Measurements from ENCODE around the gene MLIP. TPM values are rescaled to one million over a fixed set of nuclear protein-coding genes. Genes with fewer than 3 reads are reported as not detected.

Gene MLIP
- total RNA-seq, 1 experiment from 2014 or later = not detected

DNA sequence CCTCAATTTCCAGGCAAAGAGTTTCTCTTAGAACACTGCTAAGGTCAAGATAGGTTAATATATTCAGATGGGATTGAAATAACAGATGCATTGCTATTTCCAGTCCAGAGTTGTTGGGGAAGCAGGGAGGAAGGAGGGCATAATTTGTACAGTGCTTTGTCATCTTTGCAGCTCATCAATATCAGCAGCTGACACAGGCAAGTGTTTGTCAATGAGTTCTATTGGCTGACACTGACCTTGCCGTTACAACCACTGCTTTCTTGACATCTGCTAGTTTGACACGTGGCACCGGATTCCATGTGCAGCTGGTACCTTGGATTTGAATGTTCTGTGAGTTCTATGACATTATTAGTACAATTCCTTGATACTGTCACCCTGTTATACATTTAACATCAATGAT, 28.0 kb upstream of the MLIP start:
- CTCF ChIA-PET = no interaction called here
- H3K27ac Mint-ChIP-seq (ENCODE audit: low read depth, unreplicated experiment) = no peak overlapping the region
- no peak for DNase-seq (ENCODE audit: unreplicated experiment)
- H3K27me3 Mint-ChIP-seq (ENCODE audit: insufficient read depth, unreplicated experiment) = no peaks in the 10 kb centered on the region
- no peak overlapping the region for H3K4me3 Mint-ChIP-seq (ENCODE audit: unreplicated experiment)
- TF ChIP-seq, protein P1, sequence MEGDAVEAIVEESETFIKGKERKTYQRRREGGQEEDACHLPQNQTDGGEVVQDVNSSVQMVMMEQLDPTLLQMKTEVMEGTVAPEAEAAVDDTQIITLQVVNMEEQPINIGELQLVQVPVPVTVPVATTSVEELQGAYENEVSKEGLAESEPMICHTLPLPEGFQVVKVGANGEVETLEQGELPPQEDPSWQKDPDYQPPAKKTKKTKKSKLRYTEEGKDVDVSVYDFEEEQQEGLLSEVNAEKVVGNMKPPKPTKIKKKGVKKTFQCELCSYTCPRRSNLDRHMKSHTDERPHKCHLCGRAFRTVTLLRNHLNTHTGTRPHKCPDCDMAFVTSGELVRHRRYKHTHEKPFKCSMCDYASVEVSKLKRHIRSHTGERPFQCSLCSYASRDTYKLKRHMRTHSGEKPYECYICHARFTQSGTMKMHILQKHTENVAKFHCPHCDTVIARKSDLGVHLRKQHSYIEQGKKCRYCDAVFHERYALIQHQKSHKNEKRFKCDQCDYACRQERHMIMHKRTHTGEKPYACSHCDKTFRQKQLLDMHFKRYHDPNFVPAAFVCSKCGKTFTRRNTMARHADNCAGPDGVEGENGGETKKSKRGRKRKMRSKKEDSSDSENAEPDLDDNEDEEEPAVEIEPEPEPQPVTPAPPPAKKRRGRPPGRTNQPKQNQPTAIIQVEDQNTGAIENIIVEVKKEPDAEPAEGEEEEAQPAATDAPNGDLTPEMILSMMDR (IDR thresholded peaks at IDR 0.05; ENCODE audit: unreplicated experiment) = no peak
- BruUV-seq (replicated peaks) = no TSS peak
- intact Hi-C loops (cut with micrococcal nuclease) = no loop called here
- H3K36me3 Mint-ChIP-seq (ENCODE audit: insufficient read depth, unreplicated experiment) = no peaks in the 10 kb centered on the region
- POLR2A ChIA-PET = interaction anchor here (0.5 to 2.0 kb wide), 4 partner anchors 15 to 1675 kb away, joined by 3 to 6 read pairs (median 3); no protein-coding TSS in a partner anchor
- H3K4me1 Mint-ChIP-seq (ENCODE audit: insufficient read depth, unreplicated experiment) = peaks cover 15% of the 10 kb centered on the region
- no peaks in the 10 kb centered on the region for H3K9me3 Mint-ChIP-seq (ENCODE audit: unreplicated experiment)

DNA sequence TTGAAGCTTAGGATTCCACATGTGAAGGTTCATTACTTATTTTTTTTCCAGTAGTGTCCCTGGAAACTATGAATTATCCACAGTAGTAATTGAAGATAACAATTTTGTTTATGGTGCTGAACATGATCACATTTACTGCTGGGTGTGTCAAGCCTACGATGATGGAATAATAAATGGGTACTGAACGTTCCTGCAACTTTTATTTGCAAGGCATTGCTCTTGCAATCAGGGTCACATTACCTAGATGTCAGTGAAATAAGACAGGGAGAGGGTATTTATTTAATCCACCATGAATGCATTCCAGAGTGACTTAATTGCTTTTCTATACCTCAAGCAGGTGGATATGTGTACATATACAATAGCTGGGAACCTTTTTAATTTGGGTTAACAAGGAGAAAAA, 27.0 kb upstream of the MLIP start:
- no TSS peak for BruUV-seq (replicated peaks)
- CTCF ChIA-PET = interaction anchor here (0.6 kb wide), 2 partner anchors 159 to 674 kb away, joined by 3 read pairs; no protein-coding TSS in a partner anchor
- POLR2A ChIA-PET = interaction anchor here (0.6 to 2.0 kb wide), 4 partner anchors 12 to 30 kb away, joined by 3 to 6 read pairs (median 4); no protein-coding TSS in a partner anchor
- H3K36me3 Mint-ChIP-seq (ENCODE audit: insufficient read depth, unreplicated experiment) = no peaks in the 10 kb centered on the region
- TF ChIP-seq, protein P1 (IDR thresholded peaks at IDR 0.05; ENCODE audit: unreplicated experiment) = no peak
- H3K27me3 Mint-ChIP-seq (ENCODE audit: insufficient read depth, unreplicated experiment) = no peaks in the 10 kb centered on the region
- intact Hi-C loops (cut with micrococcal nuclease) = no loop called here
- peak overlapping the region; percentile 85 for H3K27ac Mint-ChIP-seq (ENCODE audit: low read depth, unreplicated experiment)
- H3K4me1 Mint-ChIP-seq (ENCODE audit: insufficient read depth, unreplicated experiment) = peaks cover 15% of the 10 kb centered on the region
- no peak for DNase-seq (ENCODE audit: unreplicated experiment)
- H3K4me3 Mint-ChIP-seq (ENCODE audit: unreplicated experiment) = no peak overlapping the region
- no peaks in the 10 kb centered on the region for H3K9me3 Mint-ChIP-seq (ENCODE audit: unreplicated experiment)

DNA sequence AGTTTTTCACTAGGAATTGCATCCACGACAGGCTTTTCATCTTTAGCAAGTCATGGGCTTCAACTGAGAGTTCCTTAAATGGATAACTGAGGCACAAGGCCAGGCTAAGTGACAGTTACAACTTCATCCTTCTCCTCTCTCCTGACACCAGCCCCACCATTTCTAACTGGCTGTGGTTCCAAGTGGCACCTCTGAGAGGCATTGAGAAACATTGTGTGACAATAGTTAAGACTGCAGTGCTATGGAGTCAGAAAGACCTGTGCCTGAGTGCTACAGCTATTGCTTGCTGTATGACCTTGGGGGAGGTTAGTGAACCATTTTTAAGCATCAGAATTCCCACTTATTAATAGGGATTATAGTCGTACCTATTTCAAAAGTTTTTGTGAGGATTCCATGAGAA, 26.2 kb upstream of the MLIP start:
- TF ChIP-seq, protein P1 (IDR thresholded peaks at IDR 0.05; ENCODE audit: unreplicated experiment) = no peak
- Mint-ChIP-seq H3K27me3 (ENCODE audit: insufficient read depth, unreplicated experiment) (no peaks in the 10 kb centered on the region), H3K4me1 (ENCODE audit: insufficient read depth, unreplicated experiment) (peaks cover 15% of the 10 kb centered on the region), H3K4me3 (ENCODE audit: unreplicated experiment) (no peak overlapping the region), H3K27ac (ENCODE audit: low read depth, unreplicated experiment) (peak overlapping the region; percentile 54), H3K36me3 (ENCODE audit: insufficient read depth, unreplicated experiment) (no peaks in the 10 kb centered on the region), H3K9me3 (ENCODE audit: unreplicated experiment) (no peaks in the 10 kb centered on the region)
- CTCF ChIA-PET = no interaction called here
- BruUV-seq (replicated peaks) = no TSS peak
- DNase-seq (ENCODE audit: unreplicated experiment) = no peak
- intact Hi-C loops (cut with micrococcal nuclease) = no loop called here
- POLR2A ChIA-PET = interaction anchor here (1.7 to 2.0 kb wide), 2 partner anchors 13 to 31 kb away, joined by 5 to 6 read pairs; no protein-coding TSS in a partner anchor

DNA sequence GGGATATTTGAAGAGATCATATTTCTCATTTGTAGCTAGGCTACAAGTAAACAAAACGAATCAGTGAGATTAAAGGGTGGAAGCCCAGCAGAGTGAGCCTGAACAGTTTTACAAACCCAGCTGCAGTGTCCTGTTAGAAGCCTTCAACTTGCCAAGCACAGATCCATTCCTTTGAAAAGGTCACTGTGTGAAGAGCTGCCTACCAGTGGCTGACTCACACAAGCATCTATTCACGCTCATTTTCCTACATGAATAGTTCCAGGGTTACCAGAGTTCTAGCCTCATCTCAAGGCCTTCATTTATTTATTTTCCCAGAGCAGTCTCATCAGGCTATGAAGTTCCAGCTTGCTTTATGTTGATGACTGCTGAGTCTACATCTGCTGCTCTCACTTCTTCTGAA, 25.7 kb upstream of the MLIP start:
- ChIA-PET CTCF (no interaction called here), POLR2A (interaction anchor here (1.7 kb wide), 1 partner anchor 13 kb away, joined by 5 read pairs; no protein-coding TSS in a partner anchor)
- peaks cover 15% of the 10 kb centered on the region for H3K4me1 Mint-ChIP-seq (ENCODE audit: insufficient read depth, unreplicated experiment)
- no peak overlapping the region for H3K4me3 Mint-ChIP-seq (ENCODE audit: unreplicated experiment)
- no peaks in the 10 kb centered on the region for H3K9me3 Mint-ChIP-seq (ENCODE audit: unreplicated experiment)
- no peaks in the 10 kb centered on the region for H3K36me3 Mint-ChIP-seq (ENCODE audit: insufficient read depth, unreplicated experiment)
- H3K27ac Mint-ChIP-seq (ENCODE audit: low read depth, unreplicated experiment) = peak overlapping the region; percentile 54
- TF ChIP-seq, protein P1 (IDR thresholded peaks at IDR 0.05; ENCODE audit: unreplicated experiment) = no peak
- H3K27me3 Mint-ChIP-seq (ENCODE audit: insufficient read depth, unreplicated experiment) = no peaks in the 10 kb centered on the region
- no TSS peak for BruUV-seq (replicated peaks)
- DNase-seq (ENCODE audit: unreplicated experiment) = no peak
- intact Hi-C loops (cut with micrococcal nuclease) = no loop called here

Measured in MCF 10A (cell line).